Measurements from ENCODE around the gene NHEJ1. TPM values are rescaled to one million over a fixed set of nuclear protein-coding genes. Genes with fewer than 3 reads are reported as not detected.

NHEJ1 gene
- polyA plus RNA-seq, 1 donor (not counting 4 experiments of a cell fraction or from before 2014, with no cell fraction given) = 13.1 TPM

DNA sequence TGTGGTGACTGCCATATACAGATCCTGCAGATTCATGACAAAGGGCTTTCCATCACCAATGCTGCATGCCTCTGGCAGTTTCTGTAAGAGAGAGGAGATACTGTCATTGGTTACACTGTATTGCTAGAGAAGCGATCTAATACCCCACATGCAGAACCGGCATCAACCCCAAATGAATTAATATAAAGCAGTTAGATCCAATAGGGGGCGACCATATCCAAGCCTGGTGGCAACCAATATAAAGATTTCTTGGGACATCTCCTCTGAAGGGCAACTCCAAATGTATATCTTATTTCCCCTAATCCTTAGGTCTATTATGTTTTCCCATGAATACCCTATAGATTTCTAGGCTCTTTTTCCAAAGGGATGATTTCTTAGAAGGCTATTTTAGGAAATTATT lies 82.5 kb downstream of the NHEJ1 start:
- Histone ChIP-seq H3K79me2 (ENCODE audit: control insufficient read depth, insufficient read depth, low read length) (no peaks in the 10 kb centered on the region), H3K9ac (ENCODE audit: control insufficient read depth, extremely low read depth, insufficient read depth, low read length) (no peak overlapping the region), H3K9me1 (ENCODE audit: control insufficient read depth, extremely low read depth, insufficient read depth, low read length) (no peaks in the 10 kb centered on the region), H2AFZ (ENCODE audit: control insufficient read depth, low read length) (no peak overlapping the region), H3K27me3 (ENCODE audit: control insufficient read depth, extremely low read depth, insufficient read depth, low read length) (no peaks in the 10 kb centered on the region), H3K4me2 (ENCODE audit: control insufficient read depth, extremely low read depth, insufficient read depth, low read depth, low read length) (no peak overlapping the region), H3K36me3 (ENCODE audit: control insufficient read depth in 2 of 2, extremely low read depth in 1 of 2, insufficient read depth in 2 of 2, low read length in 2 of 2) (peaks cover 0 to 11% of the 10 kb centered on the region in 2 experiments), H3K4me3 (ENCODE audit: control insufficient read depth in 2 of 3, extremely low read depth in 1 of 3, insufficient read depth in 2 of 3, low read depth in 1 of 3, low read length in 3 of 3) (no peak overlapping the region), H3K27ac (ENCODE audit: control insufficient read depth, insufficient read depth, low read length) (no peak overlapping the region), H4K20me1 (ENCODE audit: control insufficient read depth, extremely low read depth, insufficient read depth, low read length) (no peaks in the 10 kb centered on the region), H3K9me3 (ENCODE audit: control insufficient read depth, low read depth, low read length) (no peaks in the 10 kb centered on the region), H3K4me1 (ENCODE audit: control insufficient read depth, extremely low read depth, insufficient read depth, low read length) (no peaks in the 10 kb centered on the region)
- dilution Hi-C loops (cut with MboI; ENCODE audit: extremely low pct_ligation_motif_present, low sequenced_read_pairs) = no loop called here
- TF ChIP-seq CTCF (optimal IDR thresholded peaks at IDR 0.05 in 1 of 3, IDR thresholded peaks at IDR 0.05 in 1 of 3, conservative IDR thresholded peaks at IDR 0.05 in 1 of 3; ENCODE audit: extremely low read depth in 1 of 3, insufficient read depth in 2 of 3, low read length in 3 of 3) (no peak), EZH2 (IDR thresholded peaks at IDR 0.05; ENCODE audit: low read length) (no peak)
- DNase-seq (ENCODE audit: low read depth, low spot score) (no peak), FAIRE-seq (no peak)

GRCh38 chr2:219076253-219076652 lies 84.4 kb downstream of the NHEJ1 start:
- FAIRE-seq = no peak
- H3K27ac ChIP-seq (ENCODE audit: control insufficient read depth, insufficient read depth, low read length) = no peak overlapping the region
- H2AFZ ChIP-seq (ENCODE audit: control insufficient read depth, low read length) = no peak overlapping the region
- no peak for DNase-seq (ENCODE audit: low read depth, low spot score)
- dilution Hi-C loops (cut with MboI; ENCODE audit: extremely low pct_ligation_motif_present, low sequenced_read_pairs) = no loop called here
- H3K9me1 ChIP-seq (ENCODE audit: control insufficient read depth, extremely low read depth, insufficient read depth, low read length) = no peaks in the 10 kb centered on the region
- H3K27me3 ChIP-seq (ENCODE audit: control insufficient read depth, extremely low read depth, insufficient read depth, low read length) = no peaks in the 10 kb centered on the region
- no peaks in the 10 kb centered on the region for H3K79me2 ChIP-seq (ENCODE audit: control insufficient read depth, insufficient read depth, low read length)
- no peaks in the 10 kb centered on the region for H3K9me3 ChIP-seq (ENCODE audit: control insufficient read depth, low read depth, low read length)
- peaks cover 7% of the 10 kb centered on the region for H3K4me1 ChIP-seq (ENCODE audit: control insufficient read depth, extremely low read depth, insufficient read depth, low read length)
- H3K4me3 ChIP-seq (ENCODE audit: control insufficient read depth in 2 of 3, extremely low read depth in 1 of 3, insufficient read depth in 2 of 3, low read depth in 1 of 3, low read length in 3 of 3) = no peak overlapping the region
- peaks cover 0 to 11% of the 10 kb centered on the region in 2 experiments for H3K36me3 ChIP-seq (ENCODE audit: control insufficient read depth in 2 of 2, extremely low read depth in 1 of 2, insufficient read depth in 2 of 2, low read length in 2 of 2)
- H3K4me2 ChIP-seq (ENCODE audit: control insufficient read depth, extremely low read depth, insufficient read depth, low read depth, low read length) = no peak overlapping the region
- TF ChIP-seq CTCF (optimal IDR thresholded peaks at IDR 0.05 in 1 of 3, IDR thresholded peaks at IDR 0.05 in 1 of 3, conservative IDR thresholded peaks at IDR 0.05 in 1 of 3; ENCODE audit: extremely low read depth in 1 of 3, insufficient read depth in 2 of 3, low read length in 3 of 3) (no peak), EZH2 (IDR thresholded peaks at IDR 0.05; ENCODE audit: low read length) (no peak)
- no peaks in the 10 kb centered on the region for H4K20me1 ChIP-seq (ENCODE audit: control insufficient read depth, extremely low read depth, insufficient read depth, low read length)
- H3K9ac ChIP-seq (ENCODE audit: control insufficient read depth, extremely low read depth, insufficient read depth, low read length) = no peak overlapping the region
